Esophagus muscularis mucosa (tissue), 4 donors: Measurements from ENCODE around the gene FCRL1. TPM values are rescaled to one million over a fixed set of nuclear protein-coding genes. Genes with fewer than 3 reads are reported as not detected.

Source experiments
- DNase-seq: peaks from one replicate; pipeline ENCODE4 v3.0.0-alpha.2; 2017; ENCODE audit errors: extremely low spot score
- H3K27ac ChIP-seq, 4 donors: fragments of 200-600 bp; sonication (generic); replicated peaks in 1 of 4; 1 replicate in 3 of 4; 2 replicates in 1 of 4; pipeline ENCODE4 v1.5.1; 2016 to 2019; ENCODE audit warnings: mild to moderate bottlenecking in 1 of 4
- H3K27me3 ChIP-seq, 4 donors: fragments of 200-600 bp; sonication (generic); one replicate each; pipeline versions ENCODE4 v1.5.1 to v1.6.0; 2016 to 2019
- H3K36me3 ChIP-seq, 4 donors: fragments of 200-600 bp; sonication (generic); one replicate each; pipeline ENCODE4 v1.5.1; 2016 to 2019
- H3K4me1 ChIP-seq, 4 donors: fragments of 200-600 bp; sonication (generic); one replicate each; pipeline ENCODE4 v1.5.1; 2016 to 2019
- H3K4me3 ChIP-seq, 4 donors: fragments of 200-600 bp; sonication (generic); 1 replicate in 2 of 4; 2 replicates in 2 of 4; pipeline ENCODE4 v1.5.1; 2016 to 2019; ENCODE audit warnings: mild to moderate bottlenecking in 4 of 4, moderate library complexity in 1 of 4
- H3K9me3 ChIP-seq, 4 donors: fragments of 200-600 bp; sonication (generic); 1 replicate in 3 of 4; 2 replicates in 1 of 4; pipeline ENCODE4 v1.5.1; 2016 to 2019
- EP300 ChIP-seq: sonication (generic); formaldehyde crosslinking; IDR thresholded peaks from one replicate; pipeline ENCODE4 v1.6.1; 2017; ENCODE audit warnings: antibody characterized with exemption
- POLR2A ChIP-seq: fragments of 450-650 bp; IDR thresholded peaks from one replicate; pipeline ENCODE4 v1.6.1; 2017; ENCODE audit warnings: antibody characterized with exemption, moderate library complexity, mild to moderate bottlenecking, low read depth
- POLR2AphosphoS5 ChIP-seq, 2 donors: sonication (generic); formaldehyde crosslinking; IDR thresholded peaks; one replicate each; pipeline ENCODE4 v1.6.1; 2017; ENCODE audit warnings: antibody characterized with exemption in 2 of 2
- WGBS: methylation state at CpG from one replicate; pipeline ENCODE4 v1.1.5; 2018; 5-methylcytosine and 5-hydroxymethylcytosine counted together
- intact Hi-C: fragments of 100-400 bp; cut with DNase I; formaldehyde crosslinking; loops from one replicate; pipeline ENCODE4 v1.15.1; 2023
- total RNA-seq, 4 donors: library from RNA; depleted of rRNA; stranded (reverse); fragments of >200 nt; gene quantifications; one replicate each; pipeline versions ENCODE4 v1.1.0 to v1.2.1, GENCODE V29; 2016
- TF ChIP-seq, protein P1 (sequence below), 3 experiments: fragments of 200-600 bp in 2 of 3; fragments of 450-650 bp in 1 of 3; sonication (generic) in 2 of 3; IDR thresholded peaks; one replicate each; pipeline ENCODE4 v1.5.1; 2017 to 2019; ENCODE audit warnings: antibody characterized with exemption in 3 of 3, mild to moderate bottlenecking in 2 of 3, moderate library complexity in 1 of 3

Gene FCRL1
- total RNA-seq, 4 donors from 2014 or later = 0.66 TPM; not detected in 3

- no peak for DNase-seq
- Histone ChIP-seq H3K4me1 (no peaks in the 10 kb centered on the region), H3K9me3 (no peaks in the 10 kb centered on the region), H3K27ac (no peak overlapping the region), H3K4me3 (no peak overlapping the region), H3K36me3 (no peaks in the 10 kb centered on the region), H3K27me3 (no peaks in the 10 kb centered on the region)
- no peak for TF ChIP-seq EP300
- TF ChIP-seq, protein P1, sequence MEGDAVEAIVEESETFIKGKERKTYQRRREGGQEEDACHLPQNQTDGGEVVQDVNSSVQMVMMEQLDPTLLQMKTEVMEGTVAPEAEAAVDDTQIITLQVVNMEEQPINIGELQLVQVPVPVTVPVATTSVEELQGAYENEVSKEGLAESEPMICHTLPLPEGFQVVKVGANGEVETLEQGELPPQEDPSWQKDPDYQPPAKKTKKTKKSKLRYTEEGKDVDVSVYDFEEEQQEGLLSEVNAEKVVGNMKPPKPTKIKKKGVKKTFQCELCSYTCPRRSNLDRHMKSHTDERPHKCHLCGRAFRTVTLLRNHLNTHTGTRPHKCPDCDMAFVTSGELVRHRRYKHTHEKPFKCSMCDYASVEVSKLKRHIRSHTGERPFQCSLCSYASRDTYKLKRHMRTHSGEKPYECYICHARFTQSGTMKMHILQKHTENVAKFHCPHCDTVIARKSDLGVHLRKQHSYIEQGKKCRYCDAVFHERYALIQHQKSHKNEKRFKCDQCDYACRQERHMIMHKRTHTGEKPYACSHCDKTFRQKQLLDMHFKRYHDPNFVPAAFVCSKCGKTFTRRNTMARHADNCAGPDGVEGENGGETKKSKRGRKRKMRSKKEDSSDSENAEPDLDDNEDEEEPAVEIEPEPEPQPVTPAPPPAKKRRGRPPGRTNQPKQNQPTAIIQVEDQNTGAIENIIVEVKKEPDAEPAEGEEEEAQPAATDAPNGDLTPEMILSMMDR (IDR thresholded peaks at IDR 0.05) = no peak
- no peak for TF ChIP-seq POLR2AphosphoS5 (IDR thresholded peaks at IDR 0.05)
- TF ChIP-seq POLR2A = no peak
- intact Hi-C loops = no loop called here
Measured at GRCh38 chr1:157838966-157839365, 19.0 kb upstream of the FCRL1 start.

GRCh38 chr1:157834430-157834829 lies 14.5 kb upstream of the FCRL1 start:
- WGBS = 81% methylated on average over 8 of the region's 12 CpGs
- intact Hi-C loops = no loop called here
- Histone ChIP-seq H3K4me1 (no peaks in the 10 kb centered on the region), H3K9me3 (no peaks in the 10 kb centered on the region), H3K36me3 (no peaks in the 10 kb centered on the region), H3K27me3 (no peaks in the 10 kb centered on the region), H3K27ac (no peak overlapping the region), H3K4me3 (no peak overlapping the region)
- no peak for DNase-seq
- TF ChIP-seq EP300 = no peak
- TF ChIP-seq POLR2A = no peak
- TF ChIP-seq, protein P1 (IDR thresholded peaks at IDR 0.05) = no peak
- no peak for TF ChIP-seq POLR2AphosphoS5 (IDR thresholded peaks at IDR 0.05)

DNA sequence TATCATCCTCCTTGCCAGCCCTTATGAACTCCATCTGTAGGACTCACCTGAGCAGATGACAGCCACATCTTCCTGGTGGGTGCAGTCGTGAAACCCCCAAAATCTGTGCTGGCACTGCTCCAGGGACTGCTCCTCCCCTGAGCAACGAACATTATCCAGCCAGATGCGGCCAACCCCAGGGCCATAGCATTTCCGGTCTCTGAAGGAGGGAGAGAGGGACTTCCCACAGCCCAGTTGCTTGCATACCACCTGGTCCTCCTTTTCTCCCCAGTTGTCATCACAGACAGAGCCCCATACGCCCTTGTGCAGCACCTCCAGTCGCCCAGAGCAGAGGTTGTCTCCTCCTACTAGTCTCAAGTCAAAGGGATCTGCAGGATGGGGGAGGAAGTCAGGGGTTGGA lies 13.2 kb upstream of the FCRL1 start:
- whole genome bisulfite sequencing = 76% methylated on average over 6 of the region's 6 CpGs
- Histone ChIP-seq H3K9me3 (no peaks in the 10 kb centered on the region), H3K27me3 (no peaks in the 10 kb centered on the region), H3K27ac (no peak overlapping the region), H3K4me3 (no peak overlapping the region), H3K4me1 (no peaks in the 10 kb centered on the region), H3K36me3 (no peaks in the 10 kb centered on the region)
- intact Hi-C loops = no loop called here
- no peak for TF ChIP-seq EP300
- TF ChIP-seq, protein P1 (IDR thresholded peaks at IDR 0.05) = no peak
- no peak for TF ChIP-seq POLR2A
- no peak for TF ChIP-seq POLR2AphosphoS5 (IDR thresholded peaks at IDR 0.05)
- no peak for DNase-seq

DNA sequence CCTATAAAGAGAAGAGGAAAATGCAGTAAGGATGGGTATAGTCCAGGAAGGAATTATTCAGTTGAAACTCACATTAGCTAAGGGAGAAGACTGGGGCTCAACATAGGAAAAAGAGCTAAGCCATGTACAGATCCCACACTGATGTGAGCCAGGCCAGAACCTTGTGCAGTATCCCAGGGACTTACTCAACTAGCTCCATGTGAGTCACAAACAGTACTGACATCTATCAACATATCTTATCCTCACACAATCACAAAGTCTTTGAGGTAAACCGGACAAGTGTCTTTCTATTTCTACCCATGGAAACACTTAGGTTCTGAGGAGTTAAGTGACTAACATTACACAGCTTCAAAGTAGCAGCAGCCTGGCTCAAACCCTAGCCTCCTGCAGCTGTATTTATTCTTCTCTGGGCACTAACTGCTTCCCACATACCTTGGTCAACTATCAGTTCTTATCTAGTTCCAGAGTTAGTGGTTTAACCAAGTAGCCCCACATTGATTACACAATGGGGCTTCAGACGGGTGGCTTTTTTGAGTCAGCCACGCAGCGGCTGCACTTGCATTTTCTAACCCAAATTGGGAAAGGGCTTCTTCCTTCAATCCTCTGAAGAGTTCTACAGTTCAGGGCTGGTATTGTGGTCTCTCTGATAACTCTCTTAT lies 12.2 kb upstream of the FCRL1 start:
- H3K4me3 ChIP-seq = no peak overlapping the region
- intact Hi-C loops = no loop called here
- H3K9me3 ChIP-seq = no peaks in the 10 kb centered on the region
- no peak overlapping the region for H3K27ac ChIP-seq
- 67% methylated on average over 4 of the region's 4 CpGs for WGBS
- no peaks in the 10 kb centered on the region for H3K27me3 ChIP-seq
- DNase-seq = no peak
- H3K4me1 ChIP-seq = no peaks in the 10 kb centered on the region
- H3K36me3 ChIP-seq = no peaks in the 10 kb centered on the region
- TF ChIP-seq POLR2AphosphoS5 (IDR thresholded peaks at IDR 0.05) = no peak
- TF ChIP-seq POLR2A = no peak
- TF ChIP-seq, protein P1 (IDR thresholded peaks at IDR 0.05) = no peak
- no peak for TF ChIP-seq EP300

- TF ChIP-seq EP300 (no peak), POLR2AphosphoS5 (IDR thresholded peaks at IDR 0.05) (no peak), POLR2A (no peak)
- TF ChIP-seq, protein P1 (IDR thresholded peaks at IDR 0.05) = no peak
- Histone ChIP-seq H3K9me3 (no peaks in the 10 kb centered on the region), H3K27me3 (no peaks in the 10 kb centered on the region), H3K4me1 (no peaks in the 10 kb centered on the region), H3K36me3 (no peaks in the 10 kb centered on the region), H3K4me3 (no peak overlapping the region), H3K27ac (no peak overlapping the region)
- intact Hi-C loops = no loop called here
- no peak for DNase-seq
- WGBS = 60% methylated on average over 2 of the region's 2 CpGs
Measured at GRCh38 chr1:157830887-157831286, 11.0 kb upstream of the FCRL1 start.
